Measurements from ENCODE around the gene PLXNA1.

PLXNA1 gene

DNA sequence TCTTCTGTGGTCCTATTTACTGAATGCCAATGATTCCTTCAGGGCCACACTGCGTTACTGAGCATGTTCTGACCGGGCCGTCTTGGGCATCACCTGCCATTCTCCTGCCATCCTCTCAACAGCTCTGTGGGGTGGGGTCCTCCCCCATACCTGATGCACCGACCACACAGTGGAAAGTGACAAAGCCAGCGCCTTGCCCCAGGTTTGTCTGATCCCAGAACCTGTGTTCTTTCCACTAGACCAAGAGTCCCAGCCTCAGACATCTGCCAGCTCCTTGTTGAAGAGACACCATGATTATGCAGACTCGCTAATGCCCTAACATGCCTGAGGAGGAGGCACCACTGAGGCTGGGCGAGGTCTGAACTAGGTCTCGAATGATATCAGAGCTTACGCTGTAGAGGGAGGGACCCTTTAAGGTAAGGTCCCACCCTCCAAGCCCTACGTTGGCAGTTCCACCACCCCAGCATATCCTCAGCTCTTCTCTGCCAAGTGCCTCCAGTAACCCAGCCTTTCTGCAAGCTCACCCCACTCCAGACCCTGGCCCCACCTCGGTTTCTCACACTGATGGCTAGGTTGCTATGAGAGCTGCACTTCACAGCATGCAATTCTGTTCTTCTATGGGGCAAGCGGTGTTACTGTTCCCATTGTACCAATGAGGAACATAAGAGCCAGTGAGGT is 29.8 kb upstream of the PLXNA1 start:
- DNase-seq: no peak

DNA sequence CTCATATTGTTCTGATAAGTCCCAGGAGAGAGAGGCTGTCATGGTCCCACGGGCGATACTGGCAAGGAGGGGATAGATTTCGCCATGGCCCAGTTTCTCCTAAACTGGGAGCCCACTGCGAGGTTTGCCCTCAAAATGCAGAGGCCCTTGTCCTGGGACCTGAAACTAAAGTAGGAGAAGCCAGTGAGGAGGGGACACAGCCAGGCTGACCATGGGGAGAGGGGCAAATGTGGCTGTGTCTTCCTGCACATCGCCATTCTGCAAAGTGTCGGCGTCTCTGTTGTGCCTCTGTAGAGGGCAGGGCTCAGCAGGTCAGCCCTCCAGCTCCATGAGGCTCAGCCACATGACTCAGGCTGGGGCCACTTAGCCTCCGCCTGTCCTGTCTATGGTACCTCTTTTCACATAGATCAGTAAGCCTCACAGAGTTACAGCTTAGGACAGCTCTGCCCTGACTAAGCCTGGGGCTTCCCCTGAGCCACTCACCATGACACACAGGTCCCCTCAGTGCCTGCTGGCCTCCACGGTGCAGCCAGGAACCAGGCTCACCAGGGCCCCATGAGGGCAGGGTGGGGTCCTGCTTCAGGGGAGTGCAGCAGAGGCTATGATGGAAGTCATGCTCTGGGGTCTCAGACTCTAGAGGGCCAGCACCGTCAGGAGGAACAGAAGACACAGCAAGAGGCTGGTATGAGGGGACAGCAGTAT is 28.6 kb upstream of the PLXNA1 start:
- DNase-seq: no peak

DNA sequence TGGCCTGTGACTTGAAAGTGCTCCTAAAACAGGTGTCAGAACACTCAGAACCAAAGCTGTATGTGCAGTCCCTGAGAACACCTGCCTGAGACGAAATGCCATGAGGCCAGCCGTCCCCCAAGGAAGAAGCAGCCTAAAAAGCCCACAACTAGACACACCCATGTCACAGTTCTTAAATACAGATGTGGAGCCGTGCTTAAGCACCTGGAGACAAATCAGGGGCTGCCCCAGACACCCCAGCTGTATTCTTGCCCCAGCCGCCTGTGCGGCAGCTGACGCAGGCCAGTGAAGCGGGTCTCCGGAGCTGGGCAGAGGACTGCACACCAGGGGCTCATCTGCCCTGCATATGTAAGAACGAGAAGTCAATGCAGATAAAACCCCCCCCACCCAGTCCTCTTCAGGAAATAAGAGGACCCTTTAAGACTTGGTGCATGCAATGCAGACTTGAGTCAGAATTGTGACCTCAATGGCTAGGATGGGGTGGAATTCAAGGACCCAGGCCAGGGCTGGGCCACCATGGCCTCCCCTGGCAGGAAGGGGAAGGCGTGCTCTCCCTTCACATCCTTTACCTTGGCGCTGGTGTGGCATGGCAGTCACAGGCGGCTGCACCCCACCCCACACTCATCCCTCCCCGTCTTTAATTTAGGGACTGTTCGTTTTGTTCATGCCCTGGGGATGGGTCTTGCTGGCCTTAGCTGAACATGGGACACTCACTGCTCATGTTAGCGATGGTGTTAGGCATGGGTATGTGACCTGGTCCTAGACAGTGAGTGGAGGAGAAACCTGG is 27.7 kb upstream of the PLXNA1 start:
- no peak for DNase-seq

DNA sequence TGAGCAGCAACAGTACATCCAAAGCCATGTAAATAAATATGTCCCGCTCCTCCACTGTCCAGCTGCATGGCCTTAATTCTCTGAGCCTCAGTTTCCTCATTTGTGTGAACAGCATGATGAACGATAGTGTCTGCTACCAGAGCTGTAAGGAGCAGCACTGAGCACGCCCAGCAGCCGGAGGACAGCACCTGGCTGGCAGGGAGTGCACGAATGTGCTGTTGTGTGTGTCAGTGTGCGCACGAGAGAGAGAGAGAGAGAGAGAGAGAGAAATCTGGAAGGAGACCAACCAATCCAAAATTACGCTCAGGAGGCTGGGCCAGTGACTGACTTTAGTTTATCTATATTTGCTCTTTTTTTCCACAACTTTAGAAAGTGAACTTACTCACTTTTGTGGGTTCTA is 26.6 kb upstream of the PLXNA1 start:
- DNase-seq: no peak

DNA sequence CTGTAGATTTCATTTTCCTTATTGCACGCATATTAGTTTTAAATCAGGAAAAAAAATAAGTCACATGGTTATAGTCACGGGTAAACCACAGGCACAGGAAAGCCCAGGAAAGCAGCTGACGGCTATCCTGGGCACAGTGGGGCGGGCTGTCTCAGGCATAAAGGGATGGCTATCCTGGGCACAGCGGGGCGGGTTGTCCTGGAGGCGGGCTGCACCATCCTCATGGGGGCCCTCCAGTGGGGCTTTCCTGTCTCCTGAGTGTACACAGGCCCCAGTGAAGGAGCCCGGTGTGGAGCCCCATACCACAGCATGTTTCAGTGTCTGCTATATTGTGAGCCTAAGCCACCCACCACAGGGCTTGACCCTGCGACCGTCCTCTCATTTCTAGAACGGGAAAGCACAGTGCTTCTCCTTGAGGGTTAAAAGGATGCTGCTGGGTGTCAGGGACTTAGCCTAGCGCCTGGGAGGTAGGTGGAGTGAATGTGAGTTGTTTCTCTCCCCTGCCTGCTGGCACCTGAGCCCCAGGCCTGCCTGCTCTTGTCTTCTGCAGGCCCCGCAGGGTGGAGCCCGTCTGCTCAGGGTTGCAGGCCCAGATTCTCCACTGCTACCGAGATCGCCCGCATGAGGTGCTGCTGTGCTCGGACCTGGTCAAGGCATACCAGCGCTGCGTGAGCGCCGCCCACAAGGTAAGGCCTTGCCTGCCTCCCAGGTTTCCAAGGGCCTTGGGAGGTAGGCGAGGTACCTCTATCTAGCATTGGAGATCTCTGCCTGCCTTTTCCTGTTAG is 25.9 kb upstream of the PLXNA1 start:
- DNase-seq: no peak

DNA sequence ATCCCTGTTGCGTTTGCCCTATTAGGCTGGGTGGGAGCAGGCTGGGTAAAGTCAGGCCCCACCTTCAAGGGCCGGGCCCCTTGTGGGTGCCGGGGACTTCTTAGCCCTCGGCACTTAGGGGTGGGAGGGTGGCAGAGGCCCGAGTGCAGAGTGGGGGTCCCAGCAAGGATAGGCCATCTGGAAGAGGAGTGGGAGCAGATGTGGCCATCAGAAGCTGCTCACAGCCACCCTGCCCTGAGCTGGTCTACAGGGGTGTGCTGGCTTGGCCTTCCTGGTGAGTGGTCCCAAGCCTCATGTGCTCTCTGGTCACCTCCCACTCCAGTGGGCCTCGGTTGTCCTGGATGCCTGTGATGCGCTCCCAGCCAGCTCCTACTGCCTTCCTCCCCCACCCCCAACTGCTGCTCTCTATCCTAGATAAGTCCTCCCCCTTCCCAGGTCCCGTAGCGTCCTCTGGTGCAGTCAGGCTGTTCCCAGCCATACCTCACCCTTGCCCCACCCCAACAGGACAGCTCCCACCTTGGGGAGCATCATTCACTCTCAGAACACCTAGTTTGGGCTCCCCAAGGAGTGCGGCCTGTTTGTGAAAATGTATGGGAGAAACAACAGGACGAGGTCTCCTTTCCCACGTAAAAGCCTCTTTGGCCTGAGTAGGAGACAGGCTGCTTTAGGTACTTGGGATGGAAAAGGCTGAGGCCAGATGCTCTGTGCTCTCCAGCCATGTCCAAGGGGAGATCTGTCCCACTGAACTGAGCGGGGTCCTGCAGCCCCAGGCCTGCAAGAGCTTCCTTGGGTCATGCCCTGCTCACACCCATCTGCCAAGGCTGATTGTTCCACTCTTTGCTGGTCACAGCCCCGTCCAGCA is 24.9 kb upstream of the PLXNA1 start:
- DNase-seq: no peak

DNA sequence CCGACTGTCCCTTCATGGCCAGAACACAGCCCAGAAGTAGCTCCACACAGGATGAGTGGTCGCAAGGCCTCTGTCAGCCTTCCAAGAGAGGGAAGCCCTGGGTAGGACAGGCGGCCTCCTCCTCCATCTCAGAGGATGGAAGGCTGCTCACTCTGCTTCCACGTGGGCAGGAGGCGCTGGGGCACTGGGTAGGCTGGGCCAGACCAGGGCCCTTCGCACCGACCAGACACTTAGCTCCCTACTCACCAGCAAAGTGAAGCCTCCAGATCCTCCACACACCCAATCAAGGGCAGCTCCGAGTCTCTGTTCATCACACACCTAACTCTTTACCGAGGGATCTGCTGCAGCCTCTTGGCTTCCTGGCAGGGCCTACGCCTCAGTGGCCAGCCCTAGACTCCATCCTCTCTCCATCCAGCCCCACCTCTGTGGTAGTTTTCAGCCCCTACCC is 24.3 kb upstream of the PLXNA1 start:
- no peak for DNase-seq

DNA sequence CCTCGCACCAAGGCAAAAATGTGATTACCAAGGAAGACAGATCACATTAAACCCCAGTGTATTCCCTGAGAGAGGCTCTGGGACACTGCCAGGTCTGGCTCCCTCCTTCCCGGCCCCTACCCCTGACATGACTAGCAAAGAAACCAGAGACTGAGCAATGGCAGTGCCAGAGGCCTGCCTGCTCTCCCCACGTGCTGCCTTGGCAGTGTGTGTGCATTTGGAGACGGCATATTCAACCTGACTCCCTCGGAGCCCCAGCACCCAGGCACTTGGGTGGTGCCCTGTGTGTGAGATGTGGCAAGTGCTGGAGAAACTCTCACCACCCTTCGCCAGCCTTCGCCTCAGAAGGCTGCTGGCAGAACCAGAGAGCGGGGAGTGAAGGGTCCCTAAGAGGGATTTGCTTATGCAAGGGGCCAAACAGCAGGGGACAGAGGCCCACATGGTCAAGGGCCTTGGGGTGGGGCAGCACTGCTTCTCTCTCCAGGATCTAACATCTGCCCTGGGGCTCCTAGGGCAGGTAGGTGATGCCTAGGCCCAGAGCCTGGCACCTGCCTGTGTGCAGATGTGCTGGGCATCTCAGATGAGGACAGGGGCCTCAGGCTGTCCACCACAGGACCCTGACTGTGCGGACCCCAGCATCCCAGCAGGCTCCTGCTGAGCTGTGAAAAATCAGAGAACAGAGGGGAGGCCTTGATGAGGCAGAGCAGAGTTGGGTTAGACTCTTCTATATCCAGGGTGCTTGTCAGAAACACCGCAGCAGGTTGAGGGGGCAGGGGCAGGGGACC is 23.6 kb upstream of the PLXNA1 start:
- no peak for DNase-seq

DNA sequence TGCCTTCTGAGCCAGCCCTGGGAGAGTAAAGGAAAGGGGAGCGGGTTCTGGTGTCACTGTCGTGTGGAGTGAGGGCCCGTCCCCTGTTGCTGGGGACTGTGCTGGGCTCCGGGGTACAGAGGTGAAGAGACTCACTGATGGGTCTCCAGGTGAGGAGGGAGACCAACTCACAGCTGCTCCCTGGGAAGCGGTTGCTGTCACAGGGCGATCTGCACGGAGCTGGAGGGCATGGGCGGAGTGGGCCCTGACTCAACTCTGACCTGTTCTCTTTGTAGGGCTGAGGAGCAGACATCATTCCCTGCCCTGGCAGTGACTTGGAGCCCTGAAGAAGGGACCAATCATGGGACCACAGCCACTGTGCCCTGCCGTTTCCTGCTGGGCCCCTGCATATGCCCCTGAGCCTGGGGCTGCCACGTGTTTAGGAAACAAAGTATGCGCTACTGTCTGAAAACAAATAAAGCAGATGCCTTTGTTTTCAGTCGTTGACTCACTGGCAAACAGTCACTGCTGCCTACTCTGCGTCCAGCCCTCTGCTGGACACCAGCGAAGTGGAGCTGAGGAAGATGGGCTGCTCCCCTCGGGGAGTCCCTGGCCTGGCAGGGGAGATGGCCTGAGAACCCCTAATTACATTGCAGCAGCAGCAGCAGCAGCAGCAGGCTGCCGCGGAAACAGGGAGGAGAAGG is 22.9 kb upstream of the PLXNA1 start:
- DNase-seq: no peak

DNA sequence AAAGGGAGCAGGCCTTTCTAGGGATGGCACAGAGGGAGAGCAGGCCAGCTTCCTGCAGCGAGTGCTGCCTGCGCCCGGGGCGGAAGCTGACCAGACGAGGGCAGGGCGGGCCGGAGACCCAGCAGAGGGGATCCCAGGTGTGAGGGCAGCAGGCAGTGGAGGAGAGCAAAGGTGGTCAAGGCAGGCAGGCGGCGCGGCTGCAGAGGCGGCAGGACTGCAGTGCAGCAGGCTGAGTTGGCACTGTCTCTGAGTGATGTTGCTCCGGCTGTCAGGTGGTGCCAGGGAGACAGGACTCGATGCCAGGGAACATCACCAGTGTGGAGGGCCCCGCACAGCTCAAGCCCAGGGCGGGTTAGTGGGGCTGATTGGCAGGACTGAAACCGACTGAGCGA is 22.3 kb upstream of the PLXNA1 start:
- DNase-seq: no peak

DNA sequence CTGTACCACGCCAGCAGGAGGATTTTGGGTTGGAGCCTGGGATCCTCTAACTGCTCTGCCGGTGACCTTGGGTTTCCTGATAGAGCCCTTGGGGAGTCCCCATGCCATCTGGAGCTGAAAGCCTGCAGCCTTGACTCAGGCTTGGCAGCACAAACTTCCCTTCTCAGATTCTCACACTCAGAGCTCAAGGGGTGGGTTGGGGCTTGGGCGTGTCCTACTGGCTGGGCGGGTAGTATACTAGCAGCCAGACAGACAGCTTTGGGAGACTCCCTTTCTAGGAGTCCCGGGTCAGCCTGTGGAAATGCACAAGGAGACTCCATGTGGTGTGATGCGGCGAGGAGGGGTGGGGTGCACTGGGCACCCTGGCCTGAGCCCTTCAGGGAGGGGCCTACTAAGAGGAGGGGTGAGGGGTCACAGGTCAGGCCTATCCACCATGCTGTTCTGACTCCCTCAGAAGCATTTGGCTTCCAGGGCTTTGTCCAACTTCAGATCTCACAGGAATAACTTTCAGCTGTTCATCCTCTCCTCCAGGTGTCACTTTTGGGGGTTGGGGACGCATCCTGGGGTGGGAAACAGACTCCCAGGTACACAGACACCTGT is 21.6 kb upstream of the PLXNA1 start:
- DNase-seq: no peak

DNA sequence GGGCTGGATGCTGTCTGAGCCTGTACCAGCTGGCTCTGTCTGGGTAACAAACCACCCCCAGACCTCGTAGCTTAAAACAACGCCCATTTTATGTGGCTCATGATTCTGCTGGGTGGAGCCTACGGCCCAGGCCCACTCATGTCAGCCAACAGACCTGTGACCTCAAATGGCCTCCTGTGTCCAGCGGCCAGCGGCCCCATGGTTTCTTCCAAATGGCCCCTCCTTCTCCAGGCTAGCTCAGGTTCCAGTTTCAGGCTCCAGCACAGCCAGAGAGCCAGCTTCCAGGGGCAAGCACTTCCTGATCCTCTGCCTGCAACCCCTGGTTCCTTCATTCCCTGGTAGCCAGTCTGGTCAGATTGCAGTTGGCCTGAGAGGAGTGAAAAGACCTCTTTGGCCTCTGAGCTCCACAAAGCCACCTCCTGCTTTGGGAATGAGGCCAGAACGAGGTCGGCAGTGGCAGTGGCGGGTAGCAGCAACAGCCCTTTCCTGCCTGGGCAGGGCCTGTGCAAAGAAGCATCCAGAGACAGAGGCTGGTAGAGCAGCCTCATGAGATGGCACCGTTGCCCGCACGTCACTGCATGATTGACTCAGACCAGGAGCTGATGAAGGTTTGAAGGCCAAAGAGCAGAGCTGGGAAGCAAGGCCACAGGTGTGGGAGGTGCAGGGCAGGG is 21.0 kb upstream of the PLXNA1 start:
- no peak for DNase-seq

DNA sequence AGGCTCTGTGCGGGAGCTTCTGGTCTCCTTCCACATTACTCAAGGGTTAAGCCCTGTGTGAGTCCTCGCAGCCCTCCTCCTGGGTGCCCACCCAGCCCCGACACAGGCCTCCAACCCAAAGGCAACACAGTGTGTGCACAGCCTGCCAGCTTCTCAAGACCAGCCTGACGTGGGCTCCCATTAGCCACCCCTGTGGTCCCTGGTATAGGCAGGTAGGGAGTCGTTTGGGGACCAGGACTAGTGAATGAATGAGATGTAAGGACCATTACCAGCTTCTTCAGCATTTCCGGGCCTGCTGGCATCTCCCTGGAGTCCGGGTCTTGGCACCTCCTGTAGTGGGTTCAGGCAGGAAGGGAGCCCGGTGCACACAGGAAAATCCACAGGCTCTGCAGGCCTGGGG is 20.2 kb upstream of the PLXNA1 start:
- DNase-seq: no peak

DNA sequence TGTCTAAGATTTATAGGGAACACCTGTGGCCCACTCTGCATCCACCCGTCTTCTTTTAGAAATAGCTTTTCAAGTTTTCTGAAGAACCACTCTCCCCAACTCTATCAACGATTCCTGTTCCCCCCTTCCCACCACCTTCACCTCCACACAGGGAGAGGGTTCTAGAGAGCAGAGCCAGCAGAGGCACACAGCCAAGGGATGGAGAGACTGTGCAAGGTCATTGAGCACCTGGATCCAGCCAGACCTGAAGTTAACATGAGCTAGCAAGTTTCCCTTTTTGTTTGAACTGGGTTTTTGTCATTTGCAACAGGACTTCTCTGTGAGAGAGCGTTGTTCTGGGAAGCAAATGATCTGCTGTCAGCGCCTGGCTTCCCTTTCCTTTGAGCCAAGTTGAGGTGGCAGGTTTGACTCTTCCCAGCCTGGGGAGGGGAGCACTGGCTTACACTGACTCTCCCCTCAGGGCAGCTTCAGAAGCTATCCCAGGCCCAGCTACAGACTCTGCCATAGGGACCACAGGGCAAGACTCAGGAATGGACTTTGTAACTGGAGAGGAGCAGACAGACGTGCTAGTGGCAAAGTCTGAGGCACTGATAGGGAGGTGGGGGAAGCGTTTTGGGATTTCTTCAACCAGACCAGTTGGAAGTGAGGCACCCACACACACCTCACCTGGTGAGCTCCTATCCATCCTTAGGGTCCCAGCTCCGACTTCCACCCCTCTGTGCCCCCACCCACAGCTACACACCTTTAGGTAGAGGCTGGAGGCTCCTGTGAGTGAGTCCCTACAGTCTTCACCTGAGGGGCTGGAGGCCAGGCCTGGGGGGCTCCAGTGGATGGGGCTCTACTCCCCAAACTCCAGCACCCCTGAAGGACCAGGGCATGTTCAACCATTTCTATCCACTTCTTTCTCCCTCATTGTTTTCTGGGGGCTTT is 19.4 kb upstream of the PLXNA1 start:
- no peak for DNase-seq

DNA sequence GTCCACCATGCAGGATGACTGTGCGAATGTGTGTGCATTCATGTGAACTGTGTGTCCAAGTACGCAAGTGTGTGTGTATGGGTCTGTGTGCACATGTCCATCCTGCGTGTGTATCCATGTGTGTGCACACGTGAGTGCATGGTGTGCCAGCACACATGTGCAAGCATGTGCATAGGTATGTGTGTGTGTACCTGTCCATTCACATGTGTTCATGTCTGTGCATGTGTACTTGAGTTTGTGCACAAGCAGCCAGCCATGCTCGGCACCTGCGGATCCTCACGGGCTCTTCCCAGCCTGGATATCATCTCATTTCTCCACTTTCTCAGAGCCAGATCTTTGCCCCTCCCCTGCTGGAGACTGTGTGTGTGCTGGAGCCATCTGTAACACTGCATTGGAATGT is 18.7 kb upstream of the PLXNA1 start:
- DNase-seq: no peak

DNA sequence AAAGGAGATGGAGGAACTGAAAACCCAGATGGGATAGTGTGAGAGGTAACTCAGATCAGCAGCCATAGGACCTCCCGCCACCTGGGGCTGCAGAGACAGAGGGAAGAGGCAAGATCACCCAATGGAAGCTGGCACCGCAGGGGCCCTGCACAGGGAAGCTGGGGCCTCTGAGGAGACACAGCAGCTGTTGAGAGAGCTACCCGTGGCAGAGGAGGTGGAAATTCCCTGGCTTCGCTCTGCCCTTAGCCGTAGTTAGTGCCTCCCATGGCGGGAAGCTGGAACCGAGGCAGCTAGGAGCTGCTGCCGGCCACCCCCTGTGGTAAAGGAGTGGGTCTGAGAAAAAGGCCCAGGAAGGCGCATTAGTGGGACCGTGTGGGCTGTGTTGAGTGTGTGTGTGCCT is 18.0 kb upstream of the PLXNA1 start:
- no peak for DNase-seq

DNA sequence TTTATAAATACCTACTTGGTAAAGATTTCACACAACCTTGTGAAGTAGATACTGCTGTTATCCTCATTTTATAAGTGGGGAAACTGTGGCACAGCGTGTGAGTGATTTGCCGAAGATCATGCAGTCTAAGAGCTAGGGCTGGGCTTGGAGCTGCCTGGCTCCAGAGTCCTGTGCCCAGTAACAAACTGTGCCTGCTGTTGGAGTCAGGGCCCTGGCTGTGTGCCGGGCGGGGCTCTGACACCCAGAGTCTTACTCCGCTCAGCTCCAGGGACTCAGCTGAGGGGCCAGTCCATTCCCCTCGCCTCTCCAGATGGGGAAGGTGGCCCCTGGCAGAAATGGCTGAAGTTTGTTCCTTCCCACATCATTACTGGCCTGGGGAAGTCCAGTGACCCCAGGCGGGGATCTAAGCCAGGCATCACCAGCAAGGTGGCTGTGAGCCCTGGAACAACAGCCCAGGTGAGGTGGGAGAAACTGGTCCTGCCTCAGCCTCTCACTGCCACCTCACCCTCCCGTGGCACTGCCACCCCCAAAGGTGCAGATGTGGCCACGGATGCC is 17.3 kb upstream of the PLXNA1 start:
- no peak for DNase-seq

DNA sequence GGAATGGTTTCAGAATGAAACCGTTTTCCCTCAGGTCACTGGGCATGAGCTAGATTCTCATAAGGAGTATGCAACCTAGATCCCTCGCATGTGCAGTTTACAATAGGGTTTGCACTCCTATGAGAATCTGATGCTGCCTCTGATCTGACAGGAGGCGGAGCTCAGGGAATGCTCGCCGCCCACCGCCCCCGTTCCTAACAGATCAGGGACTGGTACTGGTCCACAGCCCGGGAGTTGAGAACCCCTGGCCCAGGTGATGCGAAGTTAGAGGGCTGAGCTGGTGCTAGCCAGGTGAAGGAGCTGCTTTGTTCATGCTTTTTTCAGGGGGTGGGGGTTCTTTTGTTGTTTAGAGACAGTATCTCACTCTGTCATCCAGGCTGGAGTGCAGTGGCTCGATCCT is 15.5 kb upstream of the PLXNA1 start:
- DNase-seq: no peak

Measured in NCI-H524 (cell line).